PFSK-1 (cell line): ENCODE results near the gene MARCHF3.

Experiments used
- FOXP2 ChIP-seq: optimal IDR thresholded peaks from 2 replicates; pipeline ENCODE3; 2011; ENCODE audit warnings: borderline replicate concordance, control low read depth, inconsistent platforms; ENCODE audit not compliant: insufficient read depth; ENCODE audit errors: extremely low read length, extremely low read depth
- POLR2AphosphoS5 ChIP-seq: IDR thresholded peaks from 2 replicates; pipeline ENCODE4 v1.6.1; 2012; ENCODE audit warnings: low read depth, mild to moderate bottlenecking, control low read depth, low read length, moderate library complexity
- REST ChIP-seq, 2 experiments: IDR thresholded peaks; 2 replicates each; pipeline versions ENCODE4 v1.6.1 to v1.8.0; 2011 to 2012; ENCODE audit warnings: low read depth in 2 of 2, low read length in 2 of 2, control low read depth in 1 of 2, inconsistent platforms in 1 of 2, mild to moderate bottlenecking in 1 of 2, moderate library complexity in 1 of 2; ENCODE audit not compliant: insufficient read depth in 1 of 2
- SIN3A ChIP-seq: IDR thresholded peaks from 2 replicates; pipeline ENCODE4 v1.6.1; 2012; ENCODE audit warnings: mild to moderate bottlenecking, low read length, moderate library complexity, borderline replicate concordance; ENCODE audit not compliant: insufficient read depth
- TAF1 ChIP-seq: IDR thresholded peaks from 2 replicates; pipeline ENCODE4 v1.6.1; 2012; ENCODE audit warnings: low read length, control low read depth, borderline replicate concordance; ENCODE audit not compliant: insufficient read depth

GRCh38 chr5:126970517-126971017 lies 59.8 kb downstream of the MARCHF3 start:
- TF ChIP-seq REST (IDR thresholded peaks at IDR 0.05; ENCODE audit: insufficient read depth in 1 of 2, low read depth in 2 of 2, low read length in 2 of 2) (no peak), POLR2AphosphoS5 (no peak), SIN3A (no peak), TAF1 (no peak), FOXP2 (no peak)
